ENCODE data around the gene AHSG. TPM values are rescaled to one million over a fixed set of nuclear protein-coding genes. Genes with fewer than 3 reads are reported as not detected.
A peak's percentile ranks its signal among the peaks of the same experiment; 100 is the strongest.

The AHSG gene
- total and polyA plus RNA-seq, 3 donors from 2014 or later = 0.81 to 1.6 (median 1.5) TPM

- Histone ChIP-seq H3K4me1 (no peaks in the 10 kb centered on the region), H3K9me3 (no peaks in the 10 kb centered on the region), H3K36me3 (ENCODE audit: low read depth, missing control alignments) (no peaks in the 10 kb centered on the region), H3K27me3 (no peaks in the 10 kb centered on the region), H3K27ac (no peak overlapping the region), H3K4me3 (no peak overlapping the region)
- WGBS, 2 donors = 89 to 94% methylated on average over 8 of the region's 8 CpGs
- intact Hi-C loops (cut with DNase I; ENCODE audit: low total_unique reads) = no loop called here
- peak; percentile 26 for DNase-seq
- TF ChIP-seq POLR2A (IDR thresholded peaks at IDR 0.05) (no peak), CTCF (IDR thresholded peaks at IDR 0.05) (no peak)
Measured at GRCh38 chr3:186609247-186609868, 3.5 kb upstream of the AHSG start.

GRCh38 chr3:186612065-186612464 lies 795 bp upstream of the AHSG start:
- intact Hi-C loops (cut with DNase I; ENCODE audit: low total_unique reads) = loop anchor here (10.0 kb wide), 1 partner anchor 213 kb away; no protein-coding TSS in a partner anchor
- Histone ChIP-seq H3K4me3 (no peak overlapping the region), H3K9me3 (no peaks in the 10 kb centered on the region), H3K27me3 (no peaks in the 10 kb centered on the region), H3K4me1 (no peaks in the 10 kb centered on the region), H3K27ac (no peak overlapping the region), H3K36me3 (ENCODE audit: low read depth, missing control alignments) (no peaks in the 10 kb centered on the region)
- no peak for DNase-seq
- WGBS, 2 donors = 55 to 76% methylated on average over 3 to 5 of the region's 5 CpGs
- TF ChIP-seq POLR2A (IDR thresholded peaks at IDR 0.05) = no peak
- TF ChIP-seq CTCF (IDR thresholded peaks at IDR 0.05) = no peak

GRCh38 chr3:186613637-186614265 lies 891 bp downstream of the AHSG start:
- Histone ChIP-seq H3K27me3 (no peaks in the 10 kb centered on the region), H3K4me1 (no peaks in the 10 kb centered on the region), H3K36me3 (ENCODE audit: low read depth, missing control alignments) (no peaks in the 10 kb centered on the region), H3K4me3 (no peak overlapping the region), H3K27ac (no peak overlapping the region), H3K9me3 (no peaks in the 10 kb centered on the region)
- DNase-seq = no peak
- TF ChIP-seq POLR2A (IDR thresholded peaks at IDR 0.05) (no peak), CTCF (IDR thresholded peaks at IDR 0.05) (no peak)
- 55 to 59% methylated on average over 4 of the region's 4 CpGs for WGBS, 2 donors
- intact Hi-C loops (cut with DNase I; ENCODE audit: low total_unique reads) = loop anchor here (10.0 kb wide), 1 partner anchor 211 kb away; no protein-coding TSS in a partner anchor

- no peak overlapping the region for H3K27ac ChIP-seq
- intact Hi-C loops (cut with DNase I; ENCODE audit: low total_unique reads) = loop anchor here (10.0 kb wide), 1 partner anchor 211 kb away; no protein-coding TSS in a partner anchor
- TF ChIP-seq POLR2A (IDR thresholded peaks at IDR 0.05) (no peak), CTCF (IDR thresholded peaks at IDR 0.05) (no peak)
- H3K9me3 ChIP-seq = no peaks in the 10 kb centered on the region
- DNase-seq = no peak
- no peak overlapping the region for H3K4me3 ChIP-seq
- no peaks in the 10 kb centered on the region for H3K27me3 ChIP-seq
- H3K4me1 ChIP-seq = no peaks in the 10 kb centered on the region
- H3K36me3 ChIP-seq (ENCODE audit: low read depth, missing control alignments) = no peaks in the 10 kb centered on the region
- 38 to 53% methylated on average over 6 of the region's 6 CpGs for WGBS, 2 donors
Measured at GRCh38 chr3:186614266-186614596, 1.4 kb downstream of the AHSG start.
